ENCODE measurements around the gene CST11.

- TF ChIP-seq, protein P1, sequence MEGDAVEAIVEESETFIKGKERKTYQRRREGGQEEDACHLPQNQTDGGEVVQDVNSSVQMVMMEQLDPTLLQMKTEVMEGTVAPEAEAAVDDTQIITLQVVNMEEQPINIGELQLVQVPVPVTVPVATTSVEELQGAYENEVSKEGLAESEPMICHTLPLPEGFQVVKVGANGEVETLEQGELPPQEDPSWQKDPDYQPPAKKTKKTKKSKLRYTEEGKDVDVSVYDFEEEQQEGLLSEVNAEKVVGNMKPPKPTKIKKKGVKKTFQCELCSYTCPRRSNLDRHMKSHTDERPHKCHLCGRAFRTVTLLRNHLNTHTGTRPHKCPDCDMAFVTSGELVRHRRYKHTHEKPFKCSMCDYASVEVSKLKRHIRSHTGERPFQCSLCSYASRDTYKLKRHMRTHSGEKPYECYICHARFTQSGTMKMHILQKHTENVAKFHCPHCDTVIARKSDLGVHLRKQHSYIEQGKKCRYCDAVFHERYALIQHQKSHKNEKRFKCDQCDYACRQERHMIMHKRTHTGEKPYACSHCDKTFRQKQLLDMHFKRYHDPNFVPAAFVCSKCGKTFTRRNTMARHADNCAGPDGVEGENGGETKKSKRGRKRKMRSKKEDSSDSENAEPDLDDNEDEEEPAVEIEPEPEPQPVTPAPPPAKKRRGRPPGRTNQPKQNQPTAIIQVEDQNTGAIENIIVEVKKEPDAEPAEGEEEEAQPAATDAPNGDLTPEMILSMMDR (IDR thresholded peaks at IDR 0.05) = no peak
- TF ChIP-seq POLR2A (IDR thresholded peaks at IDR 0.05) (no peak), EP300 (IDR thresholded peaks at IDR 0.05) (no peak)
Measured at GRCh38 chr20:23414526-23415188, 38.0 kb downstream of the CST11 start.

Data from tibial nerve (tissue), 4 donors.